GM12878 (cell line): ENCODE data around the gene MLLT3. TPM values are rescaled to one million over a fixed set of nuclear protein-coding genes. Genes with fewer than 3 reads are reported as not detected.

Source experiments
- ATAC-seq: fragments of 200-7000 bp; cut with Tn5 transposase; 3 replicates; pipeline ENCODE4 v1.9.1; 2020; ENCODE audit warnings: mild to moderate bottlenecking, moderate library complexity
- BruUV-seq: library from RNA; stranded (reverse); fragments of 400-500 nt; replicated peaks from 2 replicates; lab custom pipeline; 2021; lab: Mats Ljungman, UMichigan
- CTCF ChIA-PET: fragments of 300-600 bp; sonication (Branson Sonifier 250); formaldehyde crosslinking; extraction: SDS; loops from one replicate; lab custom pipeline; 2021; ENCODE audit warnings: inconsistent platforms; lab: Yijun Ruan, JAX
- POLR2A ChIA-PET: fragments of 350-600 bp; formaldehyde crosslinking; extraction: SDS; loops from one replicate; lab custom pipeline; 2021; ENCODE audit warnings: inconsistent platforms; lab: Charles Lee
- RAD21 ChIA-PET: fragments of 300-600 bp; sonication (Branson Sonifier 250); formaldehyde crosslinking; loops from one replicate; lab custom pipeline; 2023; ENCODE audit warnings: antibody characterized with exemption; ENCODE audit not compliant: unreplicated experiment; lab: Charles Lee
- SMC1A ChIA-PET: fragments of 300-600 bp; sonication (Branson Sonifier 250); formaldehyde crosslinking; loops from one replicate; lab custom pipeline; 2023; ENCODE audit not compliant: unreplicated experiment, uncharacterized antibody; lab: Charles Lee
- DNase-seq: peaks from one replicate; pipeline ENCODE4 v3.0.0-alpha.2; 2011; ENCODE audit warnings: low read depth, low spot score
- FAIRE-seq: peaks from 3 replicates; lab custom pipeline; 2011; peaks lifted over from hg19 to GRCh38; lab: Jason Lieb, UNC
- H2AFZ ChIP-seq: 2 replicates; pipeline ENCODE4 v1.6.0; 2011; ENCODE audit warnings: low read depth, low read length, control low read depth; ENCODE audit not compliant: control insufficient read depth
- H3K27ac ChIP-seq: 2 replicates; pipeline ENCODE4 v1.5.1; 2011; ENCODE audit warnings: control low read depth; ENCODE audit not compliant: control insufficient read depth, insufficient read depth
- H3K27me3 ChIP-seq, 2 experiments: replicated peaks in 1 of 2; 2 replicates each; pipeline versions ENCODE4 v1.6.0 to v1.6.1; 2011; ENCODE audit warnings: low read length in 1 of 2; ENCODE audit not compliant: control insufficient read depth in 2 of 2, insufficient read depth in 2 of 2
- H3K36me3 ChIP-seq, 2 experiments: 2 replicates each; pipeline ENCODE4 v1.5.1; 2011; ENCODE audit warnings: low read length in 1 of 2; ENCODE audit not compliant: control insufficient read depth in 2 of 2, insufficient read depth in 2 of 2
- H3K4me1 ChIP-seq: 2 replicates; pipeline ENCODE4 v1.6.1; 2011; ENCODE audit warnings: mild to moderate bottlenecking, low read length, moderate library complexity, mixed read lengths; ENCODE audit not compliant: control insufficient read depth, insufficient read depth
- H3K4me2 ChIP-seq: 2 replicates; pipeline ENCODE4 v1.6.0; 2011; ENCODE audit warnings: control low read depth; ENCODE audit not compliant: control insufficient read depth, insufficient read depth
- H3K4me3 ChIP-seq: fragments of 200-600 bp; sonication (generic); 2 replicates; pipeline ENCODE4 v1.5.1; 2016
- H3K79me2 ChIP-seq: 2 replicates; pipeline ENCODE4 v1.6.0; 2011; ENCODE audit warnings: low read length; ENCODE audit not compliant: control insufficient read depth, insufficient read depth
- H3K9ac ChIP-seq: 2 replicates; pipeline ENCODE4 v1.8.0; 2011; ENCODE audit warnings: low read length, control low read depth, mixed read lengths; ENCODE audit not compliant: control insufficient read depth, insufficient read depth
- H3K9me3 ChIP-seq: replicated peaks from 3 replicates; pipeline ENCODE4 v1.5.1; 2011; ENCODE audit warnings: mild to moderate bottlenecking, low read length; ENCODE audit not compliant: control insufficient read depth, insufficient read depth
- H4K20me1 ChIP-seq: 2 replicates; pipeline ENCODE4 v1.6.0; 2011; ENCODE audit not compliant: control insufficient read depth, insufficient read depth
- ASH2L ChIP-seq: fragments of 300-600, 200-600 bp; sonication (generic); IDR thresholded peaks from 2 replicates; pipeline ENCODE4 v1.6.1; 2017; ENCODE audit warnings: low read depth, mild to moderate bottlenecking, borderline replicate concordance
- BRCA1 ChIP-seq: IDR thresholded peaks from 2 replicates; pipeline ENCODE4 v1.6.1; 2011; ENCODE audit warnings: low read depth, low read length, improper control_type of control experiment
- GABPA ChIP-seq: IDR thresholded peaks from 2 replicates; pipeline ENCODE4 v1.6.1; 2014; ENCODE audit warnings: antibody characterized with exemption, low read depth, mild to moderate bottlenecking, inconsistent platforms
- GATAD2B ChIP-seq: fragments of 450-650 bp; conservative IDR thresholded peaks from 2 replicates; pipeline ENCODE4 v1.6.1; 2017; ENCODE audit warnings: low read depth, mild to moderate bottlenecking, moderate library complexity
- KAT2A ChIP-seq: conservative IDR thresholded peaks from 2 replicates; pipeline ENCODE4 v1.6.1; 2011; ENCODE audit warnings: low read depth, low read length; ENCODE audit not compliant: control insufficient read depth
- MEF2A ChIP-seq: IDR thresholded peaks from 2 replicates; pipeline ENCODE4 v1.6.1; 2011; ENCODE audit warnings: low read depth, mild to moderate bottlenecking, low read length, moderate library complexity; ENCODE audit not compliant: insufficient read depth
- MTA2 ChIP-seq: fragments of 450-650 bp; IDR thresholded peaks from 2 replicates; pipeline ENCODE4 v1.6.1; 2016; ENCODE audit warnings: low read depth, mild to moderate bottlenecking, moderate library complexity
- MTA3 ChIP-seq: IDR thresholded peaks from 2 replicates; pipeline ENCODE4 v1.6.1; 2012; ENCODE audit warnings: low read length, inconsistent platforms, borderline replicate concordance
- SMAD1 ChIP-seq: fragments of 450-650 bp; IDR thresholded peaks from 2 replicates; pipeline ENCODE4 v1.6.1; 2018; ENCODE audit warnings: mild to moderate bottlenecking, low read depth; ENCODE audit not compliant: partially characterized antibody
- SMC3 ChIP-seq: IDR thresholded peaks from 2 replicates; pipeline ENCODE4 v1.6.1; 2011; ENCODE audit warnings: low read length, improper control_type of control experiment, borderline replicate concordance
- SRF ChIP-seq, 2 experiments: IDR thresholded peaks; 2 replicates each; pipeline ENCODE4 v1.6.1; 2011; ENCODE audit warnings: low read depth in 2 of 2, low read length in 2 of 2, mild to moderate bottlenecking in 1 of 2, moderate library complexity in 1 of 2
- TCF12 ChIP-seq: IDR thresholded peaks from 2 replicates; pipeline ENCODE4 v1.6.1; 2011; ENCODE audit warnings: low read depth, mild to moderate bottlenecking, low read length
- ZNF207 ChIP-seq: fragments of 450-650 bp; IDR thresholded peaks from 2 replicates; pipeline ENCODE4 v1.6.1; 2014; ENCODE audit warnings: antibody characterized with exemption, mild to moderate bottlenecking, borderline replicate concordance
- ZNF384 ChIP-seq: IDR thresholded peaks from 2 replicates; pipeline ENCODE4 v1.6.1; 2012; ENCODE audit warnings: low read depth, mild to moderate bottlenecking, low read length, improper control_type of control experiment, borderline replicate concordance
- WGBS: methylation state at CpG from one replicate; pipeline ENCODE4 v1.1.6; 2016; ENCODE audit warnings: low lambda C conversion rate; ENCODE audit not compliant: insufficient replicate concordance, insufficient coverage; ENCODE audit errors: missing lambda C conversion rate; 5-methylcytosine and 5-hydroxymethylcytosine counted together
- in situ Hi-C: fragments of 300-500 bp; cut with MboI; formaldehyde crosslinking; loops from 9 replicates; pipeline ENCODE4 v1.14.3; 2018; ENCODE audit warnings: mixed read lengths
- intact Hi-C: fragments of 100-400 bp; cut with micrococcal nuclease; formaldehyde crosslinking; loops from one replicate; pipeline ENCODE4 v1.14.2; 2022; ENCODE audit not compliant: unreplicated experiment
- polyA plus RNA-seq, 11 experiments: library from polyadenylated mRNA; depleted of rRNA in 4 of 11; unstranded in 6 of 11; stranded (reverse) in 5 of 11; fragments of >200 nt; fragmentation: Nextera tagmentation in 4 of 11; fragmentation: Illumina TruSeq in 1 of 11; extraction: Ambion mirVana in 4 of 11; extraction: Trizol in 1 of 11; gene quantifications; 1 replicate in 1 of 11; 2 replicates in 10 of 11; pipeline versions ENCODE4 v1.2.1 to v1.2.3, GENCODE V29; 2011 to 2016; ENCODE audit warnings: inconsistent platforms in 2 of 11, missing spikeins in 2 of 11, low read depth in 1 of 11
- total RNA-seq, 4 experiments: library from RNA; depleted of rRNA in 3 of 4; stranded (reverse); fragments of >200 nt in 3 of 4; fragmentation: Illumina TruSeq in 1 of 4; extraction: Trizol in 1 of 4; gene quantifications; 2 replicates each; pipeline versions ENCODE4 v1.2.1 to v1.2.3, GENCODE V29; 2013 to 2021
- TF ChIP-seq, protein P1 (sequence below): IDR thresholded peaks from 2 replicates; pipeline ENCODE4 v1.6.1; 2012; ENCODE audit warnings: improper control_type of control experiment, low read depth, low read length; ENCODE audit not compliant: insufficient replicate concordance
- TF ChIP-seq, protein P2 (sequence below): fragments of 450-650 bp; IDR thresholded peaks from 2 replicates; pipeline ENCODE4 v1.6.1; 2017; ENCODE audit warnings: mild to moderate bottlenecking, low read depth, inconsistent platforms; ENCODE audit not compliant: poor library complexity, severe bottlenecking

The MLLT3 gene
- total and polyA plus RNA-seq, 10 of the 15 experiments (the other 5 are each of a cell fraction or from before 2014, with no cell fraction given) = 17.7 to 72.3 (median 35.6) TPM

DNA sequence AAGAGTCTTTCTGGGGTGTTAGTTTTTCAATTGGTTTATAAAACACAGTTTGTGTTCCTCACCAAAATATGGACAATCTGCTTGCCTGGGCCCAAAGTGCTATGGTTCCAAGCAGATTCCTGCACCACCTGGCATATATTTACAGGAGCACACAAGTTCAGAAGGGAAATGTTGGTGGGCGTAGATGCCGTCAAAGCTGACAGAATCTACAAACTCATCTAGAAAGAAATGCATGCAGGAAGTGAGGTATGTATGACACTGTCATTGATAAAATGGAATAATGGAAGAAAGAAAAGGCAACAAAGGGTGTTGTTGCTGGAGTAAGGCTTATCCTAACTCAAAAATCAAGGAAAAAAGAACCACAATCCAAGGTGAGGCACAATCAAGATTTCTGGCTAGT, 225.8 kb downstream of the MLLT3 start:
- Histone ChIP-seq H2AFZ (no peak overlapping the region), H4K20me1 (no peaks in the 10 kb centered on the region), H3K9ac (no peak overlapping the region), H3K27ac (no peak overlapping the region), H3K4me1 (peaks cover 4% of the 10 kb centered on the region; the same call in 1 of the 2 replicates), H3K4me3 (no peak overlapping the region), H3K79me2 (no peaks in the 10 kb centered on the region), H3K9me3 (no peaks in the 10 kb centered on the region), H3K36me3 (no peaks in the 10 kb centered on the region; a peak in 1 of 4 replicates), H3K4me2 (no peak overlapping the region), H3K27me3 (no peaks in the 10 kb centered on the region)
- TF ChIP-seq KAT2A = no peak
- no peak for TF ChIP-seq BRCA1
- no peak for TF ChIP-seq ZNF384
- TF ChIP-seq GABPA = no peak
- TF ChIP-seq TCF12 = no peak
- TF ChIP-seq GATAD2B = no peak
- TF ChIP-seq MTA2 = no peak
- TF ChIP-seq SMAD1 = no peak
- no peak for TF ChIP-seq ASH2L
- no peak for TF ChIP-seq SMC3
- TF ChIP-seq, protein P1, sequence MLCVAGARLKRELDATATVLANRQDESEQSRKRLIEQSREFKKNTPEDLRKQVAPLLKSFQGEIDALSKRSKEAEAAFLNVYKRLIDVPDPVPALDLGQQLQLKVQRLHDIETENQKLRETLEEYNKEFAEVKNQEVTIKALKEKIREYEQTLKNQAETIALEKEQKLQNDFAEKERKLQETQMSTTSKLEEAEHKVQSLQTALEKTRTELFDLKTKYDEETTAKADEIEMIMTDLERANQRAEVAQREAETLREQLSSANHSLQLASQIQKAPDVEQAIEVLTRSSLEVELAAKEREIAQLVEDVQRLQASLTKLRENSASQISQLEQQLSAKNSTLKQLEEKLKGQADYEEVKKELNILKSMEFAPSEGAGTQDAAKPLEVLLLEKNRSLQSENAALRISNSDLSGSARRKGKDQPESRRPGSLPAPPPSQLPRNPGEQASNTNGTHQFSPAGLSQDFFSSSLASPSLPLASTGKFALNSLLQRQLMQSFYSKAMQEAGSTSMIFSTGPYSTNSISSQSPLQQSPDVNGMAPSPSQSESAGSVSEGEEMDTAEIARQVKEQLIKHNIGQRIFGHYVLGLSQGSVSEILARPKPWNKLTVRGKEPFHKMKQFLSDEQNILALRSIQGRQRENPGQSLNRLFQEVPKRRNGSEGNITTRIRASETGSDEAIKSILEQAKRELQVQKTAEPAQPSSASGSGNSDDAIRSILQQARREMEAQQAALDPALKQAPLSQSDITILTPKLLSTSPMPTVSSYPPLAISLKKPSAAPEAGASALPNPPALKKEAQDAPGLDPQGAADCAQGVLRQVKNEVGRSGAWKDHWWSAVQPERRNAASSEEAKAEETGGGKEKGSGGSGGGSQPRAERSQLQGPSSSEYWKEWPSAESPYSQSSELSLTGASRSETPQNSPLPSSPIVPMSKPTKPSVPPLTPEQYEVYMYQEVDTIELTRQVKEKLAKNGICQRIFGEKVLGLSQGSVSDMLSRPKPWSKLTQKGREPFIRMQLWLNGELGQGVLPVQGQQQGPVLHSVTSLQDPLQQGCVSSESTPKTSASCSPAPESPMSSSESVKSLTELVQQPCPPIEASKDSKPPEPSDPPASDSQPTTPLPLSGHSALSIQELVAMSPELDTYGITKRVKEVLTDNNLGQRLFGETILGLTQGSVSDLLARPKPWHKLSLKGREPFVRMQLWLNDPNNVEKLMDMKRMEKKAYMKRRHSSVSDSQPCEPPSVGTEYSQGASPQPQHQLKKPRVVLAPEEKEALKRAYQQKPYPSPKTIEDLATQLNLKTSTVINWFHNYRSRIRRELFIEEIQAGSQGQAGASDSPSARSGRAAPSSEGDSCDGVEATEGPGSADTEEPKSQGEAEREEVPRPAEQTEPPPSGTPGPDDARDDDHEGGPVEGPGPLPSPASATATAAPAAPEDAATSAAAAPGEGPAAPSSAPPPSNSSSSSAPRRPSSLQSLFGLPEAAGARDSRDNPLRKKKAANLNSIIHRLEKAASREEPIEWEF = no peak
- TF ChIP-seq, protein P2, sequence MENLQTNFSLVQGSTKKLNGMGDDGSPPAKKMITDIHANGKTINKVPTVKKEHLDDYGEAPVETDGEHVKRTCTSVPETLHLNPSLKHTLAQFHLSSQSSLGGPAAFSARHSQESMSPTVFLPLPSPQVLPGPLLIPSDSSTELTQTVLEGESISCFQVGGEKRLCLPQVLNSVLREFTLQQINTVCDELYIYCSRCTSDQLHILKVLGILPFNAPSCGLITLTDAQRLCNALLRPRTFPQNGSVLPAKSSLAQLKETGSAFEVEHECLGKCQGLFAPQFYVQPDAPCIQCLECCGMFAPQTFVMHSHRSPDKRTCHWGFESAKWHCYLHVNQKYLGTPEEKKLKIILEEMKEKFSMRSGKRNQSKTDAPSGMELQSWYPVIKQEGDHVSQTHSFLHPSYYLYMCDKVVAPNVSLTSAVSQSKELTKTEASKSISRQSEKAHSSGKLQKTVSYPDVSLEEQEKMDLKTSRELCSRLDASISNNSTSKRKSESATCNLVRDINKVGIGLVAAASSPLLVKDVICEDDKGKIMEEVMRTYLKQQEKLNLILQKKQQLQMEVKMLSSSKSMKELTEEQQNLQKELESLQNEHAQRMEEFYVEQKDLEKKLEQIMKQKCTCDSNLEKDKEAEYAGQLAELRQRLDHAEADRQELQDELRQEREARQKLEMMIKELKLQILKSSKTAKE = no peak
- no peak for TF ChIP-seq MEF2A
- no peak for TF ChIP-seq SRF (IDR thresholded peaks at IDR 0.05; ENCODE audit: low read depth in 2 of 2, low read length in 2 of 2)
- no peak for TF ChIP-seq MTA3
- no peak for TF ChIP-seq ZNF207
- no TSS peak for BruUV-seq
- intact Hi-C loops = no loop called here
- SMC1A ChIA-PET = interaction anchor here (1.7 kb wide), 2 partner anchors 11 to 41 kb away, joined by 5 to 10 read pairs; no protein-coding TSS in a partner anchor
- no peak for FAIRE-seq
- in situ Hi-C loops = no loop called here
- no peak for ATAC-seq
- CTCF ChIA-PET = interaction anchor here (1.1 kb wide), 1 partner anchor 38 kb away, joined by 3 read pairs; no protein-coding TSS in a partner anchor
- RAD21 ChIA-PET = interaction anchor here (1.3 kb wide), 1 partner anchor 12 kb away, joined by 6 read pairs; no protein-coding TSS in a partner anchor
- 97% methylated on average over 2 of the region's 2 CpGs for WGBS
- DNase-seq = no peak
- POLR2A ChIA-PET = no interaction called here
